Body of pancreas (tissue), 4 donors: ENCODE measurements around the gene OR3A2. TPM values are rescaled to one million over a fixed set of nuclear protein-coding genes. Genes with fewer than 3 reads are reported as not detected.
A peak's percentile ranks its signal among the peaks of the same experiment; 100 is the strongest.
"Not testable (repeated sequence)": the region's sequence is repeated elsewhere in the genome, so short reads cannot be mapped to it uniquely, and the experiment has no call there.

Experiments used
- ATAC-seq: fragments of 150-250 bp; one replicate; pipeline ENCODE4 v1.9.1; 2016
- DNase-seq, 4 donors: peaks; one replicate each; pipeline ENCODE4 v3.0.0-alpha.2; 2019
- H3K27ac ChIP-seq, 4 donors: fragments of 200-600 bp; sonication (generic); 1 replicate in 3 of 4; 2 replicates in 1 of 4; pipeline versions ENCODE4 v1.5.1 to v1.6.1; 2016 to 2019; ENCODE audit warnings: mild to moderate bottlenecking in 1 of 4, mixed read lengths in 1 of 4, moderate library complexity in 1 of 4
- H3K27me3 ChIP-seq, 2 donors: fragments of 200-600 bp; sonication (generic); one replicate each; pipeline ENCODE4 v1.6.0; 2016; ENCODE audit warnings: mild to moderate bottlenecking in 1 of 2
- H3K36me3 ChIP-seq, 2 donors: fragments of 200-600 bp; sonication (generic); replicated peaks in 1 of 2; 2 replicates each; pipeline ENCODE4 v1.5.1; 2016; ENCODE audit warnings: low read depth in 2 of 2; ENCODE audit not compliant: insufficient read depth in 1 of 2
- H3K4me1 ChIP-seq: fragments of 200-600 bp; sonication (generic); one replicate; pipeline ENCODE4 v1.6.0; 2016
- H3K4me3 ChIP-seq, 2 donors: fragments of 200-600 bp; sonication (generic); 1 replicate in 1 of 2; 2 replicates in 1 of 2; pipeline ENCODE4 v1.5.1; 2016 to 2019
- H3K9me3 ChIP-seq, 3 donors: fragments of 200-600 bp; sonication (generic); 1 replicate in 2 of 3; 2 replicates in 1 of 3; pipeline ENCODE4 v1.5.1; 2016
- CTCF ChIP-seq, 7 experiments: fragments of 450-650 bp in 4 of 7; fragments of 200-600 bp in 3 of 7; sonication (generic) in 3 of 7; IDR thresholded peaks; one replicate each; pipeline ENCODE4 v1.5.1; 2016 to 2019; ENCODE audit warnings: antibody characterized with exemption in 7 of 7
- POLR2A ChIP-seq, 3 donors: fragments of 450-650 bp; IDR thresholded peaks; one replicate each; pipeline ENCODE4 v1.6.1; 2016; ENCODE audit warnings: antibody characterized with exemption in 3 of 3, mild to moderate bottlenecking in 2 of 3
- WGBS, 2 donors: methylation state at CpG; one replicate each; pipeline ENCODE4 v1.1.5; 2017; 5-methylcytosine and 5-hydroxymethylcytosine counted together
- intact Hi-C: fragments of 100-400 bp; cut with DNase I; formaldehyde crosslinking; loops from one replicate; pipeline ENCODE4 v1.15.1; 2023
- small RNA-seq: library from RNA; depleted of rRNA; stranded (forward); fragments of <200 nt; gene quantifications from one replicate; pipeline ENCODE3, GENCODE V24; 2016
- total RNA-seq, 2 donors: library from RNA; depleted of rRNA; stranded (reverse); fragments of >200 nt; gene quantifications; one replicate each; pipeline ENCODE4 v1.1.0, GENCODE V29; 2016

Gene OR3A2
- total RNA-seq, 2 donors from 2014 or later = not detected

GRCh38 chr17:3256575-3256974, 129.5 kb downstream of the OR3A2 start:
- H3K4me1 ChIP-seq = no peaks in the 10 kb centered on the region
- no peaks in the 10 kb centered on the region for H3K9me3 ChIP-seq
- H3K4me3 ChIP-seq = no peak overlapping the region
- intact Hi-C loops = no loop called here
- H3K27me3 ChIP-seq = no peaks in the 10 kb centered on the region
- H3K27ac ChIP-seq = no peak overlapping the region
- no peak for ATAC-seq
- WGBS, 2 donors = 67 to 79% methylated on average over 8 of the region's 8 CpGs
- no peaks in the 10 kb centered on the region for H3K36me3 ChIP-seq
- DNase-seq = no peak
- no peak for TF ChIP-seq CTCF (IDR thresholded peaks at IDR 0.05)
- no peak for TF ChIP-seq POLR2A (IDR thresholded peaks at IDR 0.05)

GRCh38 chr17:3249013-3249412, 137.1 kb downstream of the OR3A2 start:
- 60 to 83% methylated on average over 1 of the region's 2 CpGs for WGBS, 2 donors
- H3K36me3 ChIP-seq, DNase-seq, H3K4me1 ChIP-seq, H3K4me3 ChIP-seq, H3K27me3 ChIP-seq, ATAC-seq, intact Hi-C loops, H3K9me3 ChIP-seq, H3K27ac ChIP-seq: not testable (repeated sequence)

- intact Hi-C loops, H3K4me3 ChIP-seq, H3K4me1 ChIP-seq, ATAC-seq, H3K27me3 ChIP-seq, H3K9me3 ChIP-seq, DNase-seq, H3K36me3 ChIP-seq, H3K27ac ChIP-seq: not testable (repeated sequence)
- WGBS, 2 donors = 3 to 19% methylated on average over 1 of the region's 1 CpG
These were observed 141.3 kb downstream of the OR3A2 start for GRCh38 chr17:3244841-3245240.

GRCh38 chr17:3241044-3241443, 145.1 kb downstream of the OR3A2 start:
- H3K4me1 ChIP-seq, H3K27me3 ChIP-seq, H3K4me3 ChIP-seq, H3K9me3 ChIP-seq, DNase-seq, H3K27ac ChIP-seq, intact Hi-C loops, H3K36me3 ChIP-seq, ATAC-seq: not testable (repeated sequence)
- 71 to 80% methylated on average over 1 of the region's 1 CpG for WGBS, 2 donors

- peak in 1 of 4 donors; percentile 22 for DNase-seq
- H3K4me3 ChIP-seq, intact Hi-C loops, H3K27ac ChIP-seq, H3K4me1 ChIP-seq, H3K9me3 ChIP-seq, H3K27me3 ChIP-seq, H3K36me3 ChIP-seq, ATAC-seq: not testable (repeated sequence)
- WGBS, 2 donors = 56% methylated on average over 1 of the region's 2 CpGs; no CpG with 5 or more reads in 1 of the 2 donors
These were observed 147.4 kb downstream of the OR3A2 start for GRCh38 chr17:3238685-3239084.

- H3K27me3 ChIP-seq, ATAC-seq, H3K4me3 ChIP-seq, H3K27ac ChIP-seq, H3K36me3 ChIP-seq, DNase-seq, H3K9me3 ChIP-seq, H3K4me1 ChIP-seq, intact Hi-C loops: not testable (repeated sequence)
- 74 to 78% methylated on average over 7 to 8 of the region's 8 CpGs for WGBS, 2 donors
These were observed 153.8 kb downstream of the OR3A2 start for GRCh38 chr17:3232300-3232699.

Small RNAs within 50 kb of the gene (small RNA-seq; reads per million reads assigned to genes)
- not detected for gene OR1AC1P

Other genes with a start within 250 kb of the OR3A2 start
- not detected for gene OR1A2, start 188.8 kb downstream of the OR3A2 start, total RNA-seq
- gene OR1A1, start 178.6 kb downstream of the OR3A2 start, total RNA-seq = not detected
- not detected for gene OR3A1, start 87.9 kb downstream of the OR3A2 start, total RNA-seq
- gene OR1E1, start 12.1 kb upstream of the OR3A2 start, total RNA-seq = not detected
- gene OR3A3, start 25.1 kb upstream of the OR3A2 start, total RNA-seq = not detected
- not detected for gene OR1E2, start 47.5 kb upstream of the OR3A2 start, total RNA-seq
- gene SPATA22, start 85.5 kb upstream of the OR3A2 start, total RNA-seq = not detected
- under 1 TPM; 0.66 to 0.78 TPM for gene ASPA, start 89.7 kb upstream of the OR3A2 start, total RNA-seq
- gene TRPV3, start 171.5 kb upstream of the OR3A2 start, total RNA-seq = under 1 TPM in 1 of 2 donors, not detected in 1; 0.33 TPM
- gene TRPV1, start 223.1 kb upstream of the OR3A2 start, total RNA-seq = 1 to 10 TPM; 4.4 to 6.3 TPM
- 10 to 100 TPM; 10.4 to 15.2 TPM for gene SHPK, start 249.9 kb upstream of the OR3A2 start, total RNA-seq